ENCODE results near the gene KIF3A.

The KIF3A gene

DNA sequence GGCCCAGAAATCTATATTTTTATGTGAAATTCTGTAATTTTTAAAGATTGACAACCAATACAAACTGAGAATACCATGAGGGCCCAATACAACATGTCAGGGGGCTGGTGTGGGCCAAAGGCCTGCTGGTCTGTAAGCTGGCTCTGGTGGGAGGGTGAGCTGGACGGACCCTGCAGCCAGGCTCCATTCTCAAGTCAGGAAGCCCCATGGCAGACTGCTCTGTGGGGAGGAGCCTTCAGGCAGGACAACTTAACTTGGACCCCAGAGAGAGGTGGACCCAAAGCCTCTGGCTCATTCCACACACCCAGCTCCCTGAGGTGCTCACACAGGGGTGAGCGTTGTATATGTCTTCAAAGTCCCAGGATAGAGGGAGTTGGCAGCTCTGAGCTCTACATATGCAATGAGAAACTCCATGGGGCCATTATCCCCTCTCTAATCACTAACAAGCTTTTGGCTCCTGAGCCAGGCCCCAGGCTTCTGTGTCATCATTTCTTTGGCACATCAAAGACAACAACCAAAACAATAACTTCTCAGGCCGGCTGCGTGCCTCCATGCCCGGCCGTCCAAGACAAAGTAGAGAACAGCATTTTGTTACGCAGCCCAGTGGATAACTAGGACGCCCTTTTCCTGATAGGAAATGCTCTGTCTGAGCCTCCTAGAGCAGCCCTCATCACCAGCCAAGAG, 33.3 kb upstream of the KIF3A start:
- no peak for DNase-seq

DNA sequence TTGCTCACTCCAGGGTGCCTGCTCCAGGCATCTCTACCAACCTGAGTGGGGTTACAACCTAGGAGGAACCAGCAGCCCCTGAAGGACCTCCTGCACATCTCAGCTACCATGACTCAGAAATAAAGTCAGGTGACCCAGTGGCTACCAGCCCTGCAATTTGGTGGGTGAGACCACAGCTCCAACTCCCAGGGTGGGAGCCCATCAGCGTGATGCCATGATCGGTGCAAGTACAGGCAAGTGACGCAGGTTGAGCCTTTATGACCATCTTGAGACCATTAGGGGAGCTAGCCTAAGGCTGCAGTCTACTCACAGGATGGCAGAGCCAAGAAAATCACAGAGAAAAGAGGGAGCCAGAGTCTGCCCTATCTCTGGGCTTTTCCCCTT, 31.1 kb upstream of the KIF3A start:
- no peak for DNase-seq

DNA sequence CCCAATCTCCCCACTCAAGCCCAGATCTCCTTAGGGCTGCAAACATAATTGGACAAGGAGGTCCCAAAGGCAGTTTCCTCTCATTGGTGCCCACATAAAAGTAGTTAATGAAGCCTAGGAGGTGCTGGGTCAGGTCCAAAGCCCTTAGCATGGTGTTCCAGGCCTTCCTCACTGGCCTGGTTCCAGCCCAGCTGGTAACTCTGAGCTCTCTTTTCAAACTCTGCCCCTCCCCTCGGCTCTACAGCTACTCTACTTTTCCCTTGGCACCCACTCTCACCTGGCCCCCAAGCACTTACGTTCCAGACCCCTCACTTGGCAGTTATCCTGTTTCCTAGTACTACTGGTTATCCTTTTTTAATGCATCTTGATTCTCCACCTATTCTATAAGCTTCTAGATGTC, 29.8 kb upstream of the KIF3A start:
- DNase-seq, result no peak

DNA sequence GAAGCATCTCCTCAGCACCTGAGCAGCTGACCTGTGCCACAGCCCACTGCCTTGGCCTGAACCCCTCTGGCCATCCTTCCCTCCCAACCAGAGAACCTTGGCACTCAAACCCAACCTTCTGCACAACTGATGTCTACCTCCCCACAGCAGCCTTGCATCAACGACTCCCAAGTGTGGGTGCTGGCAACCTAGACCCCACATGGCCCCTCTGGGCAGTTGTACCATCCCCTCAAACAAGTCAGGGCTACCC, 29.4 kb upstream of the KIF3A start:
- DNase-seq, result no peak

DNA sequence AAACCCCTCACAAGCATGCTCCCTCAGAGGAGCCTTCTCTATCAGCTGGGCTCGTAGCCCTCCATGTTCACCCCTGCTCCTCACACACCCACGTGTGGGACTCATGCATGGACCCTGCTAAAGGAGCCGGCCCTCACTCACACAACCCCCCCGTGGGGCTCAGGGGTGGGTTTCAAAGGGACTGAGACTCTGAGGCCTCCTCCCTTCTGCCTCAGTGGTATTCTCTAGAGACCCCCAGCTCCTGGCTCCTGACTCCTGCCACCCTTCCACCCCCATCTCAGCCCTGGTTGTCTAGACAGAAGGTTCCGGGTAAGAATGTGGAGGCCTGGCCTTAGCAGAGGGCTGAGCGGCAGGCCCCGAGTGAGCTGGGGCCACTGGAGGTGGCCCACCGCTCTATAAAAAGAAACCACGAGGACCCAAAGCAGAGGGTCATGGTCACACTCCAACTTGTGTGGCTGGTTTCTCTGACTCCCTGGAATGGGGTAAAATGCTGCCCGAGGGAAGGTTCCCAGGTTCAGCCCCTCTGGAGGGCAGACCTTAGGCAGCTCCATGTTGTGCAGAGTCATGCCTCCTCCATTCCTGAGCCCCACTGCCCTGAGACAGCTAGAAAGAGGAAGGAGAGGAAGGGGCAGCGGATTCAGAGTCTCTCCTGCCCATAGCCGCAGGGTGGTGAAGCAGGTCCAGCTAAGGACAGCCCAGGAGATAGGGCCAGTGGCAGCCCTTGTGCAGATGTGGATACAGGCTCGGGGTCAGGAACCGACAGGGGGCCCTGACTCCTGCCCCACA, 28.9 kb upstream of the KIF3A start:
- no peak for DNase-seq

DNA sequence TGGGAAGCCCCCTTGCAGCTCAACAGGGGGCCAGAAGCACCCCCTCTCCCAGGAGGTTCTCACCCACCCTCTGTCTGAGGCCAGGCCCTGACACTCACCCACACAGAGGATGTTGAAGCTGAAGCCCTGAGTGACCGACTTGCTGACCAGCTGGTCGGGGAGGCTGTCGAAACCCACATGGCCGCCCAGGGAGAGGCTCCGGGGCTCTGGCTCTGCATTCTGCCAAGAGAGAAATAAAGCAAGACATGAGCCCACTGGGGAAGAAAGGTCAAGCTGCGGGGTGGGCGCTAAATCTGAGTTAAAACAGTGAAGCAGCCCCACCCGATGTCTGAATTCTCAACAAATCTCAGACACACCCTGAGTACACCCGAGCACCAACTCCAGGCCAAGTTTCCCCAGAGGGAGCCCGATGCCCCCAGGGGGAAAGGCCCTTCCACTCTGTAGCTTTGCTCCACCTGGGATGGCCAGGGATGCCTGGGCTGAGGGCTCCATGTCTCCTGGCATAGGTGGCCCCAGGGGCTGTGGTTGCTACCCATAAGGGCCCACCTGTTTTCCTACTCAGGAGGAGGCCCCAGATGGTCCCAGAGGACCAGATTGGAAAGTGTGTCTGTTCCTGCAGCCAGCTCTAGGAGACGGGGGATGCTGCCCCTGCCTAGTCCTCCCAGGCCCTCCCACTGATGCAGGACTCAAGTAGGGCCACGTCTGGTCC, 28.1 kb upstream of the KIF3A start:
- no peak for DNase-seq

DNA sequence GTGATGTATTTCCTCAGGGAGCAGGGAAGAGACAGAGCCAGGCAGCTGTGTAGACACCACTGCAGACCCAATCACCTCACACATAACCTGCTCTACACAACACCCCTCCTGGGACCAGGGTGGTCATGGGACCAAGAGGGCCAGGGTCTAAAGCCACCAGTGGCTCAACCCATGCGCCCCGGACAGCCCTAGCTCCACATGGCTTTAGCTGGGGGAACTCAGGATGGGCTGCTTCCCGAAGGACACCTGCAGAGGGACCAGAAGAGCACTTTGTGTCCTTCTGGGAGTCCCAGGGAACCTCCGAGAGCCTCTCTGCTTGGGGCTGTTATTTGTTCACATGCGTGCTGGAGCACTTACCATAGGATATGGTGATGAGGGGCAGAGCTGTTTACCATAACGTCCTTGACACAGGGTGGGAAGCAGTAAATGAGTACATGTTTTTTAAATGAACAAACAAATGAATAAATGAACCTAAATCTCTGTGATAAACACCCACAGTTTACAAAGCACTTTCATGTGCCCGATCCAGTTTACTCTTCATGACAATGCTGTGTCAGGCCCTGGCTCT, 27.4 kb upstream of the KIF3A start:
- DNase-seq, result no peak

DNA sequence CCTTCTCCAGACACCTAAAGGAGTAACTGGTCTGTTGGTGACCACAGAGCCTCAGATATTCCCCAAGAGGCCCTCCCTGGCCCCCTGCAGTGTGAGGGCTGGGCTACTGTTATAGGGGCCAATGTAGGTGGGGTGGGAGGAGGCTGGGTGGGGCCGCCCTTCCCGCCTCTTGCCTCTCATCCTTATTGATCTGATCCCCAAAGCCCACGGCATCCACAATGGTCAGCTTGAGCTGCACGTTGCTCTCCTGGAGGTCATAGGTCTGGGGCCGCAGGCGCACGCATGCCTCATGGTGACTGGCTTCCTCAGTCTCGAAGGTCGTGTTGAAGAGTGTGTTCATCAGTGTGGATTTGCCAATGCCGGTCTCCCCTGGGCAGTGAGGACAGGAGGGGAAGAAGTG, 26.7 kb upstream of the KIF3A start:
- no peak for DNase-seq

DNA sequence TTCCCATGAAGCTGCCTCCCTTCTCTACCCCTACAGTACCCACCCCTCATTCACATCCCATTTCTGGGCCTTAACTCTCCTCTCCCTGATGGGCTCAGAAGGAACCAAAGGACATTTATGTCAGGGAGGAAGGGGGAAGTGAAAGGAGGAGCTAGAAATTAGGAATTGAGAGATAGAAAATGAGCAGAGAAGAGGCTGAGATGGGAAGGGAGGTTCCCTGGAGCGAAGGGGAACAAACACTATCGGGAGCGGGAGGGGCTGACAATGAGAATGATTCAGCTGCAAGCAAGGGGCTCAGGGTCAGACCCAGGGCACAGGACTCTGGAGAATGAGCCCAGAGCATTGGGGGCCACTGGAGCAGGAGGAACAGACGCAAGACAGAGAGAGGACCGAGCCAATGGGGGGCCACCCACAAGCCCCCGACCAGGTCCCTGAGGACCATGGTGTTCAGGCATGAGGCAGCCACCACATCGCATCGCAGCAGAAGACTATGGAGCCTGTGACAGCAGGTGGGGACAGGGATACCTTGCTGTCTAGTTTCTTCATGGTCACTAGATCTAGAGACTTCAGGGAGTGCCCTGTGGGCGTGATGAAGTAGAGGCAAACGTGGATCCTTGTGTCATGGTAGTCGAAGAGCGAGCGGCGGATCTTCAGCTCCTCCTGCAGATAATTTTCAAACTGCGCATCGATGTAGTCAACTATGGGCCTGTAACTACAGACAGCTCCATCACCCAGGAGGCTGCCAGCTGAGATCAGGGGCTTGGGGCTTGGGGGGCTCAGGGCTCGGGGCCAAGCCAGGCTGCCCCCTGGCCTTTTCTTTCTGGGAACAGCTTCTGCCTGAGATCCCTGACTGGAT, 26.1 kb upstream of the KIF3A start:
- no peak for DNase-seq

DNA sequence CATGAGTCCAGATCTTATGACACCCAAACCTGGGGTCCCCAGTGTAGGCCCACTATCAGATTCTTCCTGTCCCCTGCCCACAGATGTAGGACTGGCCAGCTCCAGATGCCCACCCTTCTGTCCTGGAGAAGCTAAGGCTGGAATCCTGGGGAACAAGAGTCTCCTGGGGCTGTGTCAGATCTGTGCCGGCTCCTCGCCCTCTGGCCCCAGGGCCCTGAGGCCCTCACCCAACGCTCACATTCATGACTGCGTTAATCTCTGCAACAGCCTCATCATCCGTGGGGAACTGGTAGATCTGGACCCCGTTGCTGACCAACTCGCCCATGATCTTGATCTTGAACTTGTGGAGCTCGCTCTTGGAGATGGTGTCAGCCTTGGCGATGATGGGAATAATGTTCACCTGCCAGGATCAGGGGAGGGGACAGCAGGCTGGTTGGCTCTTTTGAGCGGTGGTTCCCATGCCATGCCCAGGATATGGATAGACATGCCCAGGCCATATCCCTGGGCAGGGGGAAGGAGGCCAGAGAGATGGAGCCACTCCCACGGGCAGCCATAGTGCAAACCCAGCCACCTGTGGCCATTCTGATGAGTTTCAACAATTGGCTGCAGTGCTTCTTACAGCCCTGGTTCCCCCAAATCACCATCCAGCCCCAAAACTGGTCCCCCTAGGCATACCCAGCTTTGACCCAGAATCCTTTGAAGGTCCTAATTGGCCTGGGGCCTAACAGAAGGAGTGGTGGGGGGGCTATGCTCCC, 25.1 kb upstream of the KIF3A start:
- no peak for DNase-seq

DNA sequence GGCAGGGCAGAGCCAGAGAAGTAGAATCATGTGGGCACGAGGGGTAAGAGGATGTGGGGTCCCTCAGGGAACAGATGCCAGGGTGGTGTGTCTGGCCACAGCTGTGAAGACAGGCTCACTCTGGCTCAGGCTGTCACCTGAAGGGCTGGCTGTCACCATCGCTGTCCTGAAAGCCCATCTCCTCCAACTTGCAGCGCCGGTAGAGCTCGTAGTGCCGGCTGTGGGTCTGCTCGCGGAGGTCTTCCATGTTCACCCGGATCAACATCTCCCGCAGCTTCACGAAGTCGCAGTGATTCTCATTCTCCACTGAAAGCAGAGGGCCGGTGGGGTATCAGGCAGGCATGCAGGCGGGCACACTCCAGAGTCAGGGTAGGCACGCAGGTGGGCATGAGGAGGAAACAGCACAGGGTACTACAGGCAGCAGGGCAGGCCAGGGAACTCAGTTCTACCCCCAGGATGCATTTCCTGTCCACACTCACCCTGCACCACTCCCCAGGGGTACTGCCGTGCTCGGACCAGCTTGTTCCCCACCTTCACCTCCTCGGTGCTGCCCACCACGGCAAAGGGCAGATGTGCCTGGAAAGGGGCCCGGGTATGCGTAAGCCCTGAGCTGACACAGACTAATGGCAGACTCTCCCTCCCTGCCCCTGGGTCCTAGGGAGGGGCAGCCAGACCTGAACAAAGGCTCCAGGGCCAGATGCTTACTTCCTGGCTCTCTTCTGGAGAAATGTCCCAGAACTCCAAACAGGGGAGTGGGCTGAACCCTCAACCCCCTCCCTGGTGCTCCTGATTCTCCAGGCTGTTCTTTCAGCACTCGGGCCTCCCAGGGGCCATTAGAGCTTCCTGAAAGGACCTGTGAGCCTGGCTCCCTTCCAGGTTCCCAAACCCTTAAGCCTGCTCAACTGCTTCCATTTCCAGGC, 24.2 kb upstream of the KIF3A start:
- DNase-seq, result no peak

DNA sequence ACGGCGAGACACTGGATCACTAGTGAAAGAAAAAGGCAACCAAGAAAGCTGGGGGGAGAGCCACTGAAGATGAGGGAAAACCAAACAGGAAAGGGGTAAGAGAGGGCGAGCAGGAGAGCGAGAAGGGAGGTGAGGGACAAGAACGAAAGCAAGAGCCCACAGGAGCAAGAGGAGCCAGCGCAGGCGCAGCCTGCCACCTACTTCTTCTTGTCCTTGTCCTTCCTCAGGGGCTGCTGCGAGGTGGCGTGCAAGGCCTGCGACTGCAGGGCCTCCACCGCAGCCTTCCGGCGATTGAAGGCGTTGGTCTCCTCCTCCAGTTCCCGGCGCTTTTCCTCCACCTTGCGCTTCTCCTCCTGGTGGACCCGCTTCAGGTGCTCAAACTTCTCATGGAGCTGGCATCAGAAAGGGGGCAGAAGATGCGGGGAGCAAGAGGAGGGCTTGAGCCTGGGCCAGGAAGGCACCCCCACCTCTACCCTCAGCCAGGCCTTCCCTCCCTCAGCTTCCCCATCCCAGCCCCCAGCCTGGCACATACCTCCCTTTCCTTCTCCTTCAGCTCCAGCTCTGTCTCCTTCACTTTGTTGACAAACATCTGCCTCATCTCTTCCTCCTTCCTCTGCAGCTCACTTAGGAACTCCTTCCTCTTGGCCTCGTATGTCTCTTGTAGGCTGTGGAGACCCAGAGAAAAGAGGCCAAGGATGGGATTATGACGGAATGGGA, 23.4 kb upstream of the KIF3A start:
- DNase-seq, result no peak

DNA sequence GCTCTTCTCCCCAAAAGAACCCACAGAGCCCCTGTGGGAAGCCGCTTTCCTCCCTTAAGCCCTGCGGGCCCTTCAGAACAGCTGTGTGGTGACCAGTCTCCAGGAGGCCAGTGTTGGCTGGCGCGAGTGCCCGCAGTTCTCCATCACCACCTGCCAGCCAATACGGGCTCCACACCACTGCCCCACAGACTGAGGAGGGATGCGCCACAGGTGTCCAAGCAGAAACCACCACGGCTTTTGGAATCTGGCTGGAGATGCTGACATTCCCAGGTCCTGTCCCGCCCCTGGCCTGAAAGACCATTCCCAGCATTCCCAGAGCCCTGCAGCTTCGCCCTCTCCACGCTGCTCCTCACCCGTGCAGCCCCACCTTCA, 22.7 kb upstream of the KIF3A start:
- no peak for DNase-seq

DNA sequence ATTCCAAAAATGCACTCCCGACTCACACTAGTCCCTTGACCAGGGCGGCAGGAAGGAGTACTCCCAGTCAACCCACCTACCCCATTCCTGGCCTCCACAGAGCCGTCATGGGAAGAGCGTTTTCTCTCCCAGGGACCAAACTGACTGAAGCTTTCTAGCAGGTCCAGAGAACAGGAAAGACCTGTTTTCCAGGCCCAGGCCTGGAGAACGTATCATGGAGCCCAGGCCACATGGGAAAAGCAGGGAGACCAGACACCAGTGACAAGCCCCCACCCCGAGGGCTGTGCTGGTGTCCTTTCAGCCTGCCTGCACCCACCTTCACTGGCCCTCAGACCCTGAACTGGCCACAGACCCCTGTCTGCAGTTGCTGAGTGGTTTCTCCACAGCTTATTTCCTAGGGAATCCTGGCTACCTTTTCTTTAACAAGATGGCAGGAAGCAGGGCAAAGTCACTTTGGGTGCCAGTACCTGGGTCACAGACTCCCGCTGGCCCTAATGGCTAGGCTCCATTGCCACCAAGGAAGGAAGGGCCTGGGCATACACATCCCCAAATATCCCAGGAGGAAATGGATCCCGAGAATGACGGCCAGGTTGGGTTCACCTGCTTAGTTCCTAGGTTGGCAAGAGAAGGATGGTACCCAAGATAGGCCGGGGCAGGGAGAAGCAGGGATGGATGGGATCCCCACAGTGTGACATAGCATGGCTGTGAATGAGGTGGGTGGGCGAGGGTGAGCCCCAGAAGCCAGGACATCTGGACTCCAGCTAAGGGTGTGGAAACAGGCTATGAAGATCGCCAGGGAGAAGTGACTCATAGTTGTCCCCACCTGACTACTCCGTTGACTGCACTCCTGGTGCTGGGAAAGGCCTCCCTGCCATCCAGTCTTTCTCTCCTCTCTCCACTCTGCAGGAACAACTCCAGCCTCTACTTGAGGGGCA, 22.0 kb upstream of the KIF3A start:
- DNase-seq, result no peak

DNA sequence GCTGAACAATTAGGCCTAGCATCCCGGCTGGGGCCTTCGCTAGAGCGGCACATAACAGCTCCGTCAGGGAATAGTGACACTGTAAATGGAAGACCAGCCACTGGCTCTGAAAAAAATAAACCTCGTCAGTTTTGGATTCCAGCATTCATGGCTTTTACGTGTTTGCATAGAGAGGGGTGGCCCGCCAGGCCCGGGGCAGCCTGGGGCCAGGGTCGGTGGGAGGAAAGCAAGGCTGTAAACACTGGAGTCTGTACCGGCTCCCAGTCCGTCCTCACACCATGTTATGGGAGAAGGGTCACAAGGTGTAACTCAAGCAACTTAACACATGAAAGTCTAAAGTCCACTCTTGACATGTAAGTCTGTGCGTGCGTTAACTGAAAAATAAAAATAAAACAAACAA, 21.1 kb upstream of the KIF3A start:
- DNase-seq, result no peak

DNA sequence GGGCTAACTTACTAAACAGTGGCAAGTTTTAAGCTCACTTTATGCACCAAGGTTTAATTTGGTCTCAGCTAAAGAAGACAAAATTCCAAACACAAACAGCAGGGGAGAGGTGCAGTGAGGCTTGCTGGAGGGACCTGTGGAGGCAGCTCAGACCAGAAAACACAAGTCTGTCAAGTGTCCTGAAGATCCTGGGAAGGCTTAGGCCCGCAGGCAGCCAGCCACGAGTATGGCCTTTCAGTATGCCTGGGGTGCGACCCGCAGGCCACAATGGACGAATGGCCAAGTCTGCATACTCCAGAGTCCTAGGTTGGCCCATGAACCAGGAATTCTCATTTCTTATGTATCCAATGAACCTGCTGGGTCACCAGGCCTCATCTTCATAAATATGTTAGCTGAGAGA, 19.2 kb upstream of the KIF3A start:
- DNase-seq, result no peak

DNA sequence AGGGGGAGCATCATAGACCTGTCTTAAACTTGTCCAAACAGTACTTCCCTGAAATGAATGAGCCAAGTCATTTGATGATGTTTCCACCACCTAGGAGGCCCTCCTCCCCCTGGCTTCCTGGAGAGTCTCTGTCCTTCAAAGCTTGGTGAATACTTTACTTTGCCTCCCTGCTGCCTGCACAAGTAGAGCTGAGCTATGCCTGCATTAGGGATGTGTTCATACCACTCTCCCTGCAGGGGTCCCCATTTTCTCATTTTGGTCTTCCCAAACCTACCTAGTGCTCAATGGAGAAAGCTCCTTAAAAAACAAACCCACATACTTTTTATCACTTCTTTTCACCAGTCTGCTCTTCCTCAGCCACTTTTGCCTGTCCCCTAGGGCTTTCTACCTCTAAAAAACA, 17.6 kb upstream of the KIF3A start:
- no peak for DNase-seq

DNA sequence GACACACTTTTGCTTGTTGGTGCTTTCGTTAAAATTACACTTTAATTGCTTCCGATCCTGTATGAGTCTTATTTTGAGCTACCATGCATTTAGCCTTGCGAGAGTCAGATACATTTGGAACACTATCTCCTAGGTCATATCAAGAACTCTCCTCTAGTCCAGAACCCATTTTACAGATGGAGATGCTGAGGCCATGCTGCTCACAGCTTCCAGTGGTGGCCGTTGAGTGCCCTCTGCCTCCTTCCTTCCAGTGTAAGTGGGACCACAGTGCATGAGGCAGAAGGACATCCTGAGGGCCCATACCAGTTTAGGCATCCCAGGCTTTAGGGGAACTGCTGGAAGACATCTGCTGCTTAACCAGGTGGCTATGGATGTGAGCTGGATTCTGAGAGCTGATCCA, 16.8 kb upstream of the KIF3A start:
- DNase-seq, result no peak
